HG03354 (cell line): ENCODE data around the gene SCARB1.
A peak's percentile ranks its signal among the peaks of the same experiment; 100 is the strongest.

Experiments
- ATAC-seq: cut with Tn5 transposase; IDR thresholded peaks from one replicate; pipeline ENCODE4 v1.9.1; 2021; ENCODE audit warnings: mild to moderate bottlenecking; ENCODE audit not compliant: unreplicated experiment, poor library complexity, severe bottlenecking

SCARB1 gene

GRCh38 chr12:124866195-124866882 is 2.7 kb upstream of the SCARB1 start:
- ATAC-seq: no peak

- no peak for ATAC-seq
These were observed 2.1 kb upstream of the SCARB1 start for GRCh38 chr12:124865728-124866127.

- ATAC-seq: no peak
These were observed 675 bp upstream of the SCARB1 start for GRCh38 chr12:124864326-124864752.

- ATAC-seq: peak; percentile 39
These were observed 772 bp downstream of the SCARB1 start for GRCh38 chr12:124862768-124863415.

- peak; percentile 21 for ATAC-seq
These were observed 1.6 kb downstream of the SCARB1 start for GRCh38 chr12:124861898-124862676.

- ATAC-seq: no peak
These were observed 2.2 kb downstream of the SCARB1 start for GRCh38 chr12:124861492-124861891.

GRCh38 chr12:124857921-124858461 is 5.7 kb downstream of the SCARB1 start:
- no peak for ATAC-seq

- ATAC-seq: no peak
These were observed 6.9 kb downstream of the SCARB1 start for GRCh38 chr12:124856842-124857178.

GRCh38 chr12:124856132-124856841 is 7.4 kb downstream of the SCARB1 start:
- no peak for ATAC-seq

GRCh38 chr12:124855275-124855957 is 8.2 kb downstream of the SCARB1 start:
- ATAC-seq: no peak

- no peak for ATAC-seq
These were observed 9.0 kb downstream of the SCARB1 start for GRCh38 chr12:124854637-124855184.

- ATAC-seq: no peak
These were observed 9.7 kb downstream of the SCARB1 start for GRCh38 chr12:124853781-124854636.

GRCh38 chr12:124852911-124853427 is 10.7 kb downstream of the SCARB1 start:
- no peak for ATAC-seq

GRCh38 chr12:124852329-124852831 is 11.3 kb downstream of the SCARB1 start:
- ATAC-seq: no peak

- ATAC-seq: no peak
These were observed 12.3 kb downstream of the SCARB1 start for GRCh38 chr12:124851342-124851741.

GRCh38 chr12:124849382-124849781 is 14.3 kb downstream of the SCARB1 start:
- ATAC-seq: no peak

- ATAC-seq: no peak
These were observed 14.9 kb downstream of the SCARB1 start for GRCh38 chr12:124848621-124849380.
